Spleen (tissue), 7 donors: ENCODE data around the gene EXPH5.

Experiments used
- POLR2A ChIP-seq, 3 donors: fragments of 450-650 bp; IDR thresholded peaks; one replicate each; pipeline ENCODE4 v1.5.1; 2017; ENCODE audit warnings: antibody characterized with exemption in 3 of 3, mild to moderate bottlenecking in 1 of 3
- POLR2AphosphoS5 ChIP-seq, 3 donors: sonication (generic); formaldehyde crosslinking; IDR thresholded peaks; one replicate each; pipeline ENCODE4 v1.5.1; 2017; ENCODE audit warnings: antibody characterized with exemption in 3 of 3
- TF ChIP-seq, protein P1 (sequence below), 11 experiments: fragments of 200-600 bp in 7 of 11; fragments of 450-650 bp in 4 of 11; sonication (generic) in 4 of 11; IDR thresholded peaks in 8 of 11; conservative IDR thresholded peaks in 3 of 11; 1 replicate in 7 of 11; 2 replicates in 4 of 11; pipeline versions ENCODE4 v1.4.0 to v1.8.0; 2016 to 2021; ENCODE audit warnings: antibody characterized with exemption in 11 of 11, inconsistent platforms in 4 of 11, mild to moderate bottlenecking in 1 of 11
- donor health status: DM: no; HTN: no; CAD: no; lungs with moderate emphysema.
- donor health status: DM: no; HTN: no; CAD: no.
- donor health status: DM: no; HTN: no; CAD: no.

DNA sequence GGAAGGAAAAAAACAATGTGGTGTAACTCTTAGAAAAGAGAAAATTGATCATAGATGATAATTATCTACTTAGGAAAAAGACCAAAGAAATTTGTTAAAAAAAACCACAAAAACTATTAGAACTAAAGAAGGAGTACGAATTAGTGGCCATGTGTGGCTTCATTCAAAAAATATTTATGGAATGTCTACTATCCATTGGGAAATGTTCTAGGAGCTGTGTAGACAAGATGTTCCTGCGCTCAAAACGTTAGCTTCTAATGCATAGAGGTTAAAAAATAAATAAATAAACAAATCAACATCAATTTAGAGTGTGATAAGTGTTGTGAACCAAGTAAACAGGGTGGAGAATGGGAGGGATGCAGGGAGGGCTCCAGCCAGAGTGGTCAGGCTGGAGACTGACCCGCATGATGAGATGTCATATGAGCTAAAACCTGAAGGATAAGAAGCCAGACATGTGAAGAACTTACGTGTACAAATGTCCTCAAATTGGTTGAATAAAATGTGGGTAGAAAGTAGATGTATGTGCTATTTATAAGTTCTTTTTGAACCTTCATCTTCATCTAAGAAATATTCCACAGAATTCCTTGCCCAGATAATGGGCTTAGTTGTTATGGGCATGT, 4.3 kb upstream of the EXPH5 start:
- TF ChIP-seq, protein P1, sequence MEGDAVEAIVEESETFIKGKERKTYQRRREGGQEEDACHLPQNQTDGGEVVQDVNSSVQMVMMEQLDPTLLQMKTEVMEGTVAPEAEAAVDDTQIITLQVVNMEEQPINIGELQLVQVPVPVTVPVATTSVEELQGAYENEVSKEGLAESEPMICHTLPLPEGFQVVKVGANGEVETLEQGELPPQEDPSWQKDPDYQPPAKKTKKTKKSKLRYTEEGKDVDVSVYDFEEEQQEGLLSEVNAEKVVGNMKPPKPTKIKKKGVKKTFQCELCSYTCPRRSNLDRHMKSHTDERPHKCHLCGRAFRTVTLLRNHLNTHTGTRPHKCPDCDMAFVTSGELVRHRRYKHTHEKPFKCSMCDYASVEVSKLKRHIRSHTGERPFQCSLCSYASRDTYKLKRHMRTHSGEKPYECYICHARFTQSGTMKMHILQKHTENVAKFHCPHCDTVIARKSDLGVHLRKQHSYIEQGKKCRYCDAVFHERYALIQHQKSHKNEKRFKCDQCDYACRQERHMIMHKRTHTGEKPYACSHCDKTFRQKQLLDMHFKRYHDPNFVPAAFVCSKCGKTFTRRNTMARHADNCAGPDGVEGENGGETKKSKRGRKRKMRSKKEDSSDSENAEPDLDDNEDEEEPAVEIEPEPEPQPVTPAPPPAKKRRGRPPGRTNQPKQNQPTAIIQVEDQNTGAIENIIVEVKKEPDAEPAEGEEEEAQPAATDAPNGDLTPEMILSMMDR (IDR thresholded peaks at IDR 0.05 in 8 of 11, conservative IDR thresholded peaks at IDR 0.05 in 3 of 11): no peak
- TF ChIP-seq POLR2A (IDR thresholded peaks at IDR 0.05) (no peak), POLR2AphosphoS5 (IDR thresholded peaks at IDR 0.05) (no peak)
